Sigmoid colon (tissue), 3 donors: ENCODE measurements around the gene CLN6.

Experiments used
- CTCF ChIP-seq, 4 experiments: fragments of 450-650 bp in 3 of 4; fragments of 200-600 bp in 1 of 4; IDR thresholded peaks; one replicate each; pipeline ENCODE4 v1.5.1; 2016 to 2019; ENCODE audit warnings: antibody characterized with exemption in 4 of 4, mild to moderate bottlenecking in 3 of 4, moderate library complexity in 2 of 4
- POLR2A ChIP-seq, 2 donors: fragments of 450-650 bp; IDR thresholded peaks; one replicate each; pipeline ENCODE4 v1.6.1; 2016; ENCODE audit warnings: antibody characterized with exemption in 2 of 2, mild to moderate bottlenecking in 2 of 2, moderate library complexity in 2 of 2

GRCh38 chr15:68277131-68277602, 47.6 kb upstream of the CLN6 start:
- TF ChIP-seq POLR2A (IDR thresholded peaks at IDR 0.05) (peak in 1 of 2 donors; percentile 26), CTCF (IDR thresholded peaks at IDR 0.05) (no peak)
